NCI-H1694 (cell line): ENCODE data around the gene SLC30A9.
A peak's percentile ranks its signal among the peaks of the same experiment; 100 is the strongest.

Source experiments
- DNase-seq: peaks from one replicate; lab custom pipeline; 2025; lab: John Stamatoyannopoulos, UW

The SLC30A9 gene

GRCh38 chr4:41999321-41999720, 9.0 kb downstream of the SLC30A9 start:
- DNase-seq: no peak

GRCh38 chr4:42008011-42008786, 17.9 kb downstream of the SLC30A9 start:
- DNase-seq: no peak

GRCh38 chr4:42015438-42015837, 25.1 kb downstream of the SLC30A9 start:
- DNase-seq: no peak

GRCh38 chr4:42018451-42018850, 28.1 kb downstream of the SLC30A9 start:
- DNase-seq: no peak

GRCh38 chr4:42048394-42048793, 58.1 kb downstream of the SLC30A9 start:
- no peak for DNase-seq

GRCh38 chr4:42050516-42051249, 60.4 kb downstream of the SLC30A9 start:
- no peak for DNase-seq

- DNase-seq: no peak
Measured at GRCh38 chr4:42066402-42066801, 76.1 kb downstream of the SLC30A9 start.

- no peak for DNase-seq
Measured at GRCh38 chr4:42067264-42067663, 76.9 kb downstream of the SLC30A9 start.

- DNase-seq: no peak
Measured at GRCh38 chr4:42070463-42070862, 80.1 kb downstream of the SLC30A9 start.

GRCh38 chr4:42074294-42074693, 84.0 kb downstream of the SLC30A9 start:
- DNase-seq: no peak

GRCh38 chr4:42078184-42078801, 88.0 kb downstream of the SLC30A9 start:
- no peak for DNase-seq

- no peak for DNase-seq
Measured at GRCh38 chr4:42080306-42080705, 90.0 kb downstream of the SLC30A9 start.

GRCh38 chr4:42083816-42084215, 93.5 kb downstream of the SLC30A9 start:
- no peak for DNase-seq

GRCh38 chr4:42088386-42088785, 98.1 kb downstream of the SLC30A9 start:
- no peak for DNase-seq

- no peak for DNase-seq
Measured at GRCh38 chr4:42101446-42101975, 111.2 kb downstream of the SLC30A9 start.

- no peak for DNase-seq
Measured at GRCh38 chr4:42104521-42104920, 114.2 kb downstream of the SLC30A9 start.

GRCh38 chr4:42112846-42113245, 122.5 kb downstream of the SLC30A9 start:
- DNase-seq: peak; percentile 25

- DNase-seq: no peak
Measured at GRCh38 chr4:42119886-42120285, 129.6 kb downstream of the SLC30A9 start.

- no peak for DNase-seq
Measured at GRCh38 chr4:42122237-42122636, 131.9 kb downstream of the SLC30A9 start.

GRCh38 chr4:42123071-42123644, 132.8 kb downstream of the SLC30A9 start:
- DNase-seq: no peak

GRCh38 chr4:42132099-42132498, 141.8 kb downstream of the SLC30A9 start:
- DNase-seq: no peak

- DNase-seq: no peak
Measured at GRCh38 chr4:42133006-42133405, 142.7 kb downstream of the SLC30A9 start.
